Activated CD4-positive, alpha-beta T cell treated with anti-CD3 and anti-CD28 coated beads, Interleukin-2, amount 50 U/mL, for 1 hour (primary cell): ENCODE data around the gene PLEKHA7.

ENCODE experiments used
- DNase-seq: peaks from one replicate; pipeline ENCODE4 v3.0.0-alpha.2; 2020

Gene PLEKHA7

DNA sequence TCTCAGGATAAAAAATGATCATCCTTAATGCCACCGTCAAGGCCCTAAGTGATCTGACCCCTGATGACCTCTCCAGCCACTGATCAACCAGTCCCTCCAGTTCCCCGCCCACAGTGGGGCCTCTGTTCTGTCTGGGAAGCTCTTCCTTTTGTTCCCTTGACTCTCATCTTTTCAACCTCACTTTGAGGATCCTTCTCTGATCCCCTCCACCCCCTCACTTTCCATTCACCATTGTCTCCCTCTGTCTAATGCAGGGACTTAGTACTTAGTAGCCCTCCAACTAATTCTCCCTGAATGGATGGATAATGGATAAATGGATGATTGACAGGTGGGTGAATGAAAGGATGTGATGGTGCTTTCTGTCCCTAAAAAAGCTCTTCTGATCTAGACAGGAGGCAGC is 230.1 kb downstream of the PLEKHA7 start:
- DNase-seq: no peak

DNA sequence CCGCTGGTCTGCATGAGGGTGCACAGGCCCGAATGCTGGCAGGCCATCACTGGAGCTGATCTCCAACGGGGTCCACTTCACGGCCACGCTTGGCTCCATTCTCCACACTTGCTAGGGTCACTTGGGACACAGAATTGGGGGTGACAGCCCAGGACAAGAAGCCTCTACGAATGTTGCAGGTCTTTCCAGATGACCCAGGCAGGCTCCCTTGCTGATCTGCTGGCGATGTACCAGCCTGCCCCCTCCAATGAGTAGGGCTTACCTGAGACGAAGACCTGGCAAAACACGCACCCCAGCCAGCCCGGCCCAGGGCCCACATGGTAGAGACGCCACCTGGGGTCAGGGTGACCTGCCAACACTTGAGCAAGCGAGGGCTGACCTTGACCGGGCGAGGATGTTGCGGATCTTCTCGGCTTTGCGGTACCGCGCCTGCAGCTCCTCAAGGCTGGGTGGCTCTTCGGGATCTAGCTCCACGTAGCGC is 230.9 kb downstream of the PLEKHA7 start:
- no peak for DNase-seq

DNA sequence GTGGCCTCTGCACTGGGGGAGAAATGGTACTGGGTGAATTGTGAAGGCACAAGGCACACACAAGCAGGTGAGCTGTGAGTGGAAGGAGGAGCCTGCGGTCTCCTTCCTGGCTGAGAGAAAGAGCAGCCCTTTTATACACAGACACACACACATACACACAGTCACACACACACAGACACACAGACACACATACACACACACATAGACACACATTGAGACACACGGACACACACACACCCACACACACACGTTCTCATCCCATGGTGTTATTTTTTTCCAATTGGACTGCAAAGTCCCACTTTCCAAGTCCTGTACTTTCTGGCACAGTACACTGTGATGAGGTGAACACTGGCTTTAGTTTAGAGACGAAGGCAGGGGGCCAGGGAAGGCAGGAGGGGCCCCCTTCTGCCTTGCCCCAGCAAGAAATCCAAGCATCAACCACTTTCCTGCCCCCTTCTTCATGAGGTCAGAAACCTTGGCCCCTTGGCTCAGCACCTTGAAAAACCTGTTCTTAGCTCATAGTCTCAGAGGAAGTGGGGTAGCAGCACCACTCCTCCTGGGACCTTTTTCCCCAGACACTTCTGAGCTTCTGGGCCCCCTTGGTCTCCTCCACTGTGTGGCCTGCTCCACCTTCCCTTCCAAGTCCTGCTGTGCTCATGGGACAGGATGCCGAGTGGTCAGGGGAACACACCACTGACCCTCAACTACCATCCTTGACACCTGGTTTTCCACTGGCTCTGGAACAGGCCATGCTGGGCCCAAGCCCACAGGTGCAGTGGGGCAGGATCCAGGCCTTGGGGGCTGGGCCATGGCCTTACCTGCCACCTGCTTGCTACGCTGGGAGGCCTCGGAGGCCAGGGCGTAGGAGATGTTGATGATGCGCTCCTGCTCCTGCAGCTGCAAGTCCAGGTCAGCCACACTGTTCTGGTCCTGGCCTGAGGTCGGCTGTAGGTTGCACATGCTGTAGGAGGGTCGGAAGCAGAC is 232.0 kb downstream of the PLEKHA7 start:
- DNase-seq: no peak

DNA sequence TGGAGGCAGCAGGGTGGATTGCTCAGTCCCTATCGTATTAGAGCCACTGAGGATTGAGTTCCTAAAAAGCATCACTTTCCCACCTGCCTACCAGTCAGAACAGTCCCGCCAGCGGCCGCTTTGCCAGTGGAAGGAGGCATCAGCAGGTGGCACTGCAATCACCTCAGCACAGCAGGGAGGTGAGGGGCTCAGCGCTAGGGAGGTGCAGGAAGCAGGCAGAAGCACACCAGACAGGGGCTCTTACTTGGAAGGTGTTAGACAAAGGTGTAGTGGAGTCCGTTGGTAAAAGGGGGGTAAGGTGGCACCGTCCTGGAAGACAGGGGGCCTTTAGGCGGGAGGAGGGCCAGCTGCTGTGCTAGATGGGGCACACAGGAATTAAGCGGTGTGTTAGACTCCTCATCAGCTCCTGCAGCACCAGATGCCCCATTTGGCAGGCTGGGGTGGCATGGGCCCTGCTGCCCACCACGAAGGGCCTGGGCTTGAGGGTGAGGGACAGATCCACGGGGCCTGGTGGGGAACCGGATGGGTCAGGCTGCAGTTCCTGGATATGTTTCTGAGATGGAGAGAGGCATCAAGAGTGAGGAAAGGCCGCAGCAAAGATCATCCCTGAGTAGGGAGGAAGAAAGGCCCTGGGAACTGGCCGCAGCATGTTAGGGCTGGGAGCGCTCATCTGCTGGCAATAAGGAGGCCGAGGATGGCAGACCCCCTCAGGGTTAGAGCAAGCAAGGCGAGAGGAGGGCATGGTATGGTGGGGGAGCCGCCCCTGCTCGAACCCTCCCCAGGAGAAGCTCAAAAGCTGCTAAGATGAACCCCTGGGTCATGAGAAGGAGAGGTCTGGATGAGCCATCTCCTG is 233.3 kb downstream of the PLEKHA7 start:
- DNase-seq: no peak

DNA sequence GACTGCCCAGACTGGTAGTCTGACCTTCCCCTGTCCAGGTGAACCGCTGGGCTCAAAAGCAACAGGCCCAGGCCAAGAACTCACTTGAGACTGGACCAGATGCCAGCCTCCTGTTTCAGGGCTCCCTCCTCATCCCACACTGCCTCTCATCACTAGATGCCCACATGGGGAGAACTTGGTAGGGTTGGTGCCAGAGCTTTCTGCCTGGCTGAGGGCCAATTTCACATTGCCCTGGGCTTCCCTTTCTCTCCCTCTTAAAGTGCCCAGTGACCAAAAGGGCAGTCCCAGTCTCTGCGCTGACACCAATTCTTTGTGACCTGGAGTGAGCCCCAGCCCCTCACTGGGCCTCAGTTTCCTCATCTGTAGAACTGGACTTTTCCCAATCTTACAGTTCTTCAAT is 234.1 kb downstream of the PLEKHA7 start:
- no peak for DNase-seq

DNA sequence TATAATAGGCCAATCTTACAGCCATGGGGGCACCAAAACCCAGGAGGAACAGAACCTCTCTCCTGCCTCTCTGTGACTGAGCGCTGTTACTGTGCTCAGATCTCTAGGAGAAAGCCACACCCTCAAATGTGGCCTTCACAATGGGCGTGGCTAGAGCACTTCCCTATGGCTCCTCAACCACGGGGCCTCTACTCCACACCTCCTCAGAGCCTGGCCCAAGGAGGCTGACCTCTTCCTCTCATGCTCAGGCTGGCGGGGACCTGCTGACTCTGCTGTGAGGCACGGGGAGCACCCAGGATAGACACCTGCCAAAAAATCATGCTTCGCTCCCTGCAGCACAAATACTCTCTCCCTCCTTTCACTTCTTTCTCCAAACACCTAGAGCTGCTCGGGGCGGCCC is 234.8 kb downstream of the PLEKHA7 start:
- no peak for DNase-seq

DNA sequence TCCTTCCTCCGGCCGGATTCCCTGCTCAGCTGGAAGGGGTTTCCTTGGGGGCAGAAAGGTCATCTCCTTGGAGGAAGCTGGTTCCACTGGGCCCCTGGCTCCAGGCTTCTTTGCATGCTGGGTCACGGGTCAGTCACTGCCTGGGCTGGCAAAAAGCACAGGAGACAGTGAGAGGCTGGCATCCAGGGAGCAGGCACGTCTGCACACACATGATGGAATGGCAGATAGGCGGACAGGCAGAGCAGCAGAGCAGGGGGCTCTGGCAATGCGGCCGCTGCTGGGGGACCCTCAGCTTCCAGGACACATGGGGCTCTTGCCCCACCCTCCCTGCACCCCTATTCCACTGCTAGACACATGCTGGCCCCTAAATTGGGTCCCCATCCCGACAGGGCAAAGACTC is 235.3 kb downstream of the PLEKHA7 start:
- no peak for DNase-seq

DNA sequence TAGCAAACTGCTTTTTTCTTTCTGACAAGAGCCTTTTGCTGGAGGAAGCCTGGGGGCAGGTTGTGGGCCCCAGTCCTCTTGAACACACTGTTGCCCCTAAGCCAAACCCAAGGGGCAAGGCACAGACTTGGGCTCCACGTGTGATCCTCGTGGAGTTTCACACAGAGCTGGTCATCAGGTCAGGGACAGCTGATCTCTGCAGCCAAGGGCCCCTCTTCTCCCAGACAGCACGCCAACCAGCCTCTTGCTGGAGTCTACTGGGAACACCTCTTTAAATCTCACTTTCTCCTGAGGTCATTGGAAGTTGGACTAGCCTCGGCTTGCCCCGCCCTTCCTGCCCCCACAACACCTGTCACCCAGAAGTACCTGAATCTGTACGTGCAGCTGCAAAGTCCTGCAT is 235.9 kb downstream of the PLEKHA7 start:
- DNase-seq: no peak

DNA sequence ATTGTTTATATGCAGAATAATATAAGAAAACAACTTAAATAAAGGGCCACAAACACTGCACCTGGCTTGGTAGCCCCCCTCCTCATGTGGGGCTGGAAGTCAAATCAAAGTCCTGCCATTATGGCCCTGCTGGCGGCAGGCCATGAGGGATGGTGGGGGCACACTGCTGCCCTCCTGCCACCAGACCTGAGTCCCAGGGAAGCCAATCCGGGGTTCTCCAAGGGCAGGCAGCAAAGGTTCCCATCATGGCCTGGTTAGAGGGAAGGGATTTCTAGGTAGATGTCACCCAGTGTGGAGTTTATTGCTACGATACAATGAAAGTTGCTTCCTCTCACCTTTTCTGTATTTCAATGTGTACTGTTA is 236.6 kb downstream of the PLEKHA7 start:
- DNase-seq: no peak

DNA sequence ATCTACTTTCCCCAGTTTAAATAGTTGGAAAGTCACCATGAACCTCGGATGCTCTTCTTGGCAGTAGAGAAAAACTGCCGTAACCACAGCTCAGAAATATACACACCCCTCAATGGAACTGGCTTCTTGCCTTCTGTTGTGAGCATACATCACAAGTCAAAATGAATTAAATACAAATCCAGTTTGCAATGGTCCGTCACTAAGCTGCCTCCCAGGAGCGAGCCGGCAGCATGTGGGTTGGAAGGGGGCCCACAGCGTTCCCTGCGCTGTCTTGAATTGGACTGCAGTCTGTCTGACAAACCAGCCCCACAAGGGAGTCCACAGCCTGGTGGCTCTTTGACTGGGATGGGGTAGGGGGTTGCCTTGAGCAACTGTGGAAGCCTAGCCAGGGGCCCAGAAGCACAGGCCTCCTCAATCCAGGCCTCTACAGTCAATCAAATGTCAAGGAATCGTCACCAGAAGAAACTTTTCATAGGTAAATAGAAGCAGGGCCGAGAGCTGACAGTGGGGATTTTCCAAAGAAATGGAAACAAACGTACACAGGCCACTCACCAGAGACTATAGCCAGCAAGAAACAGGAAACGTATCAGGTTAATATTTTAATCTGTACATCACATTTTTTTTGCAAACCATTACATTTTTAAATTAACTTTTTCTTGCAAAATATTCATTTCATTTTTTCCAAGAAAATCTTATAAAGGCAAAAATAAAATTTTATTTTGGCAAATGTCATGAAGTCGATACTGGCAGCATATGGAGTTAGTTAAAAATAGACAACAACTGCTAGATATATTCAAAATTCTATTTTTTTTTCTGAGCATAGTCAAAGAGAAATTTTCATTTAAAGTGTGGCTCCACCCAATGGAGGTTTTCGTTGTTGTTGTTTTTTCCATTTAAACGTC is 237.3 kb downstream of the PLEKHA7 start:
- DNase-seq: no peak

DNA sequence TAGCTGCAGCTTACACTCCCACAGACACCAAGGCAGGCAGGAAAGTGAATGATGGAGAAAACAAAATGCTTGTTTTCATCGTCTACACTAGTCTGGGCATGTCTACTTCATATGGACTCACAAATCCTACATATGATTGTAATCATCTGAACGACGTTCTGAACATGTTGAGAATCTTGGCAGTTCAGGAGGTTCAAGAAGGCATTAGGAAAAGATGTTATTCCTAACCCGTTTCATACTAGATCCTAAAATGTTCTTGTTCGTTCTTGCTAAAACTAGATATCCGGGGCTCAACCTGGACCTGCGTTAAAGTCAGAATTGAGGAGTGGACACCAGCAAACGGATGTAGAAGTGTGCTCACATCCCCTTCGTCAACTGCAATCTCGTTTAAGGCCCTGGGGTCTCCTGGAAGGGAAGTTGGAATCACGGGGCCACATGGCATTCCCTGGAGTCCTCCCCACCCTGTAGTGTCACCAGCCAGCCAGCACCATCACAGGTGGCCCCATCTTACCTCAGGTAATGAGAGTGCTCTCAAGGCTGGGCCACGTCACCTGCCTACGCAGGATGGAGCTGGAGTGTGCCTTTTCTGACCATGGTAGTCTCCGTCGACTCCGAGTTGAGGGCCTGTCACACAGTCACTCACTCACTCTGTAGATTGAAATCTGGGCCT is 238.5 kb downstream of the PLEKHA7 start:
- no peak for DNase-seq

DNA sequence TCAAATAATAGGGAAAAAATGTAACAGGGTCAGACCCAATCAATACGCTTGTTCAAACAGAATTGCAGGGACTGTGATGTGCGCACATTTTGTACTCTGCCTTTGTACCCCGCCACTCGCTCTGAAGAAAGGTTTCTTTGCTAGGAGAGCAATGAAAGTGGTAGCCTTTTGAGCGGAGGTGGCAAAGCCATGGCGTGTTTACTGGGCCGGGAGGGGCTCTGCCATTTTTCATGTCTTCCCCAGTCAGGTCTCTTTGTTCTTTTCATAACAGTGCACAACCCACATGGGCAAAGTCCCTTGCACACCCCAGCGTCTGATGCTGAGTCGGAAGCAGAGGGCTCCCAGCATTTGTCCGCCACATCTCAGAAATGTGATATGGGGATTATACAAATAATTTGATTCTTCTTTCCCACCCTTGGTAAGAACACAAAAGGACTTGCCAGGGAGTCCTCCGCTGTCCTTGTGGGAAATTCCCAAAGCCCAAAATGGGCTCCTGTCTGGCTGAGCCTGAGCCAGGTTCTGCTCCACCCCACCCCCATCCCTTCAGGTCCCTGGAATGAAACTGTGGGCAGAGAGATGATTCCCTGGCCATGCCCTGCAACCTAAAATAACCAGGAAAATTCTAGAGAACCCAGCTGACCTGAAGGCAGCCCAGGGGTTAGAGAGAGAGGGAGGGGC is 239.1 kb downstream of the PLEKHA7 start:
- DNase-seq: no peak

DNA sequence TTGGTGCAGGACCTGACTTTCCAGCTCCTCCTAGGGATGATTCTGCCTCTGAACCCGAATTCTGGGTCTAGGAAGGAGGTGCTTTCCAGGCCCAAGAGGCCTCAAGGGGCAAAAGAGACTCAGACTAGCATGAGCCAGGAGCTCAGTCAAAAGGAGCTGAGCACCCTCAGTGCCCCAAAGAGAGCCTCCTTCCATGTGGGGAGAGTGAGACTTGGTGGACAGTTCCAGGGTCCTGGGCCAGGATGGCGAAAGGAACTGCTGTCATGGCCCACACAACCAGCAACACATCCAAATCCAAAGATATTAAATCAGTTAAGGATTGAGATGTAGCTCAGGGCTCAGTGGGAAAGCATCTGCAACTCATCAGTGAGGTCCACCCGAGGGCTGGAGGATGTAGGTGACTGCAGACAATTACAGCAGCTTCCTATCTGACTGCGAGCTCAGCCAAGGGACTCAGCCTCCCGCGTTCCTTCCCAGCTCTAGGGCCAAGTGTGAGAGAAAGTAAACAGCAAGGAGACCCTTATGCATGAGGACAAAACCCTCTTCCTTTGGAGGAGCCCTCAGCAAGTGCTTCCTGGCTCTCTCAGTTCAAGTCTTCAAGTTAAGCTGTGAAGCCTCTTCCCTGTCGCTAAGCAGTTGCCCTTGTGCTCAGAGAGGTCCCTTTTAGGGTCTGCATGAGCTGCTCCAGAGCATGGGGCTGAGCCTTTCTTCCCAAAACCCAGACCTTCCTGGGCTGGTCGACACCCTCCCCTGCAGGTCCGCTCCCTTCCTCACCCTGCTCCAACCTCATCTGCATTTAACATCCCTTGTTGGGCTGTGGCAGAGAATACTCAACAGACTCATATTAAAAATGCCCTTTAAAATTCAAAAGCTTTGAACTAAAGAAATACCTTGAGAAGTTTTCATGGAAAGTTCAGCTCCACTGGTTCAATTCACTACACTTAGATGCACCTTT is 240.0 kb downstream of the PLEKHA7 start:
- no peak for DNase-seq

DNA sequence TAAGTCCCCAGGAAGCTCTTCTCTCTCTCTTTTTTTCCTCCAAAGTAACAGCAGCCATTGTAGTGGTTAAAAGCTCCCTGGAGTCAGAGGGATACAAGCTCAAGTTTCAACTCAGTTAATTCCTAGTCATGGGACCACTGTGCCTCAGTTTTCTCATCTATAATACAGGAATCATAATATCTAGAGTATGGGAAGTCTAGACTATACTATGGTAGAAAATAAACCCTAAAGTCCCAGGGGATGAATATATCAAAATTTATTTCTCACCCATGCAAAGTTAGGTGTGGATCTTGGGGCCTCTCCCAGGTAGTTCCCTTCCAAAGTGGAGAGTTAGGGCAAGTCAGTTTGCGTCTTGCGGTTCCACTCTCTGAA is 242.1 kb downstream of the PLEKHA7 start:
- no peak for DNase-seq

DNA sequence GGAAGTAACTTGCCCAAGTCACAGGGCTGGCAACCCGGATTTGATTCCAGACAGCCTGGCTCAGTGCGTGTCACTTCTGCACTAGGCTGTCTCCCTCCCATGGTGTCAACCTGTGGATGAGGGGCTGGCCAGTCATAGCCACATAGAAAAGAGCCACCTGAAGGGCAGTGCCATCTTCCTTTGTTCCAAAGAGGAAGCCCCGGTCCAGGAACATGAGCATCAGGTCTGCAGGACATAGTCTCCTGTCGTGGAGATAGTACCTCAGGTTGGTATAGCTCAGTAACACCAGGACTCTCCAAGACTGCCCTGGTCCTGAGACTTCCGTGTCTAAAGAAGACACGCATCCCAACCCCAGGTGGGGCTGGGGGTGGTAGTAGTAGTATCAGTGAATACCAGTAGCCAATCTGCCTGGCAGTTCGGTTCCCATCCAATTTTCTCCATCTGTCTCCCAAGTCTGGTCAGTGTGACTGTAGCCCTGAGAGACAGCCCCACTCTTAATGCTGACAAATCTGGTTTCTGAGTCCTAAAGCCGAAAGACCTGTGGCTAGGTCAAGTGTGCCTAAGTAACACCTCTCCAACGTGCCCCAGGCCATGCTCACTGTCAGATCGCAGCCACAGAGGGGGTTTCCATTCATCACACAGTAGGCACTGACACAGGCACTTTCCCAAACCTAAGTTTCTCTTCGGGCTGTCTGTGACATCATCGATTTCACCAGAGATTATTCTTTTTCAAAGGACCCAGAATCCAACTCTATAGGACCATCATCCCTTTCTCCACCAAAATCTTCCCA is 242.7 kb downstream of the PLEKHA7 start:
- no peak for DNase-seq

DNA sequence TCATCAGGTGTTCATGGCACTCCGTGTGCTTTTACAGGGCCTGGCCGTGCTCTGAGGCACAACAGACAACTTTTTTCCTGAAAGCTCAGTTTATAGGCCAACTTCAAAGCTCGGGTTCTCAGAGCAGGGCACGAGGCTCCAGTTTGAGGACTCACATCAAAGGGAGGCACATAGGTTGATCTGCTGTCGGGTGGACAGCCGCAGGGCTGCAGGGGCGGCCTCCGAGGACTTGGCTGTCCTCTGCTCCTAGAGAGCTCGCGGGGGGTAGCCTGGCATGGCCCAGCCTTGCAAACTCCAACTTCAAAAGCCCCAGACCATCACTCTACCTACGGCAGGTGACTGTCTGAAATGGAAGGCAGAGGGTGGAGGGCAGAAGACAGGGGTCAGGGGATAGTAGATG is 244.2 kb downstream of the PLEKHA7 start:
- no peak for DNase-seq

DNA sequence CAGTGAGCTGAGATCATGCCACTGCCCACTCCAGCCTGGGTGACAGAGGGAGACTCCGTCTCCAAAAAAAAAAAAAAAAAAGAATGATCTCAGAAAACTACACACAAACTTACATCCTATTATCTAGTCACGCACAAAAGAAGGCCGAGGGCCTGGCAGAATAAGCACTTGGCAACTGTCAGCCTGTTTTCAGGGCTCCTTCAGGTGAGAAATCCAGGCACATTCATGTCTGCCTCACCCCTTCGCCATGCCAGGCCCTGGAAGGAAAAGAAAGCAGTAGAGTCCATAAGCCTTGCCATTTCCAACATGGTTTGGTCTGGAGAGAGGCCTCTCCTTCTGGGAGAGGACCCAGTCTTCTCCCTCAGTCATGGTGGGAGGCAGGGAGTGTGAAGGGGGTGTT is 244.8 kb downstream of the PLEKHA7 start:
- DNase-seq: no peak

DNA sequence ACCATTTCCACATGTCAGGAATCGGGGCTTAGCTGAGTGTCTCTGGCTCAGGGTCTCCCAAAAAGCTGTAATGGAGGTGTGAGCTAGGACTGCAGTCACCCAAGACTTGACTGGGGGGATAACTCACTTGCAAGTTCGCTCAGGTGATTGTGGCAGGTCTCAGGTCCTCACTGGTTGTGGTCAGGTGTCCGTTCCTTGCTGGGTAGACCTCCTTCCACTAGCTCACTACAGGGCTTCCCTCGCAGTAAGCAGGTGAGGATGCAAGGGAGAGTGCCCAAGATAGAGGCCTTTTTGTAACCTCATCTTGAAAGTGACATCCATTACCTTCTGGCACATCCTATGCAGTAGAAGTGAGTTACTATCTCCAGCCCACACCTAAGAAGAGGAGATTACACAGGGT is 246.3 kb downstream of the PLEKHA7 start:
- DNase-seq: no peak

DNA sequence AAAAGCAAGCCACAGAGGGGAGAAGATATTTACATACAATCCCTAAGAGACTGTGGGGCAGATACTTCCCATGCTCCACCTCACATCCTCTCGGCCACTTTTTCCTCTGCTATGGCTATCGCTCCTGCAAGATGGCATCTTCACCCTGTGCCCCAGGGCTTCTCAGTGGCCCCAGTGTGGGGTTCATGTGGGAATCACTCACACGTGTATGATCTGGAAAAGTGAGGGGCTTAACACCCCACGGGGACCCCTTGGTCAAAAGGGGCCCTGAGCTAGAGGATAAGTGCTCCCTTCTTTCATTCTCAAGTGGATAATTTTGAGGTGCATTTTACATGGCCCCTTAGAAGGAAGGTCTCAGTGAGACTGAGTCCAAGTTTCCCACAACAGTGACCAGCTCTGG is 247.1 kb downstream of the PLEKHA7 start:
- DNase-seq: no peak

DNA sequence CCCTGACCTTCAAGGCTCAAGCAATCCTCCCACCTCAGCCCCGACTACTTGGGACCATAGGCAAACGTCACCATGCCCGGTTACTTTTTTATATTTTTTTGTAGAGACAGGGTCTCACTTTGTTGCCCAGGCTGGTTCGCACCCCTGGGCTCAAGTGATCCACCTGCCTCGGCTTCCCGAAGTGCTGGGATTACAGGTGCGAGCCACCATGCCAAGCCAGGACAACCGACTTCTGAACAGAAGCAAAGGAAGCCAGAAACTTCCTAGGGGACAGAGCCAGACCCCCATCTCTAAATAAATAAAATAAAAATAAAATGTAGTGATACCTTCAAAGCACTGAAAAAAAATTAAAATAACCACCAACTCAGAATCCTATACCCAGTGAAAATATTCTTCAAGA is 249.3 kb downstream of the PLEKHA7 start:
- DNase-seq: no peak
